GM19324 (cell line): ENCODE data around the gene ERMP1.
"Not testable (repeated sequence)": the region's sequence is repeated elsewhere in the genome, so short reads cannot be mapped to it uniquely, and the experiment has no call there.

ENCODE experiments used
- ATAC-seq: cut with Tn5 transposase; IDR thresholded peaks from one replicate; pipeline ENCODE4 v1.9.1; 2021; ENCODE audit warnings: mild to moderate bottlenecking, moderate library complexity; ENCODE audit not compliant: unreplicated experiment, low FRiP score

ERMP1 gene

DNA sequence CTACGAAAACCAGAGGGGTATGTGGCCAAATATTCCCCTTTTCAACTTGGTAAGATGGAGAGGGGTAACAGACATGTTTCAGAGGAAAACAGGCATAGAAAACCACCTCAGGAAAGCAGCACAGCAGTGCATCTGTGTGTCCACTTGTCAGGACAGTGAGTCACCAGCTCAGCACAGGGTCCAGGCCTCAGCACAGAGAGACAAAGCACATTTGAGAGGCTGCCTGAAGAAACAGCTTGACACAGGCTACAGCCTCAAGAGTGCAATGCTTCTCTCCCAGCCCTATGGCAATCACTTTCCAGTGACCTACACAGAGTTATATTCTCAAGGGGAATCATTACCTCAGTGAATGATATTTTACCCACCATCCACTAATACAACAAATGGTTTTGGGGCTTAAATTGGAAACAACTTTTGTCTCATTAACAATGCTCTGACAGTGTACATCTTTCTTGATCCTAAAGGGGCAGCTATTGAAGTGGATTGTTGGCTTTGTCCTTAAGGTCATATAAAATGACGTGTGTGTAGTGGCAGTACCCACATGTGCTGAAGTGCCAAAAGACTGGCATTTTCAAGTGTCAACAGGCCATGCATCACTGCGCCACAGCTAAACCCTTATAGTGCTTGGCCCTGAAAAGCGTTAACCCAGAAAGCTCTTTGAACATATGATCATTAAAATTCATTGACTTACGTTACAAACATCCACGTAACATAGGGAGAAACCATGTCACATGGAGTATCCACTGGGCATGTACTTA lies 46.4 kb downstream of the ERMP1 start:
- ATAC-seq = no peak

DNA sequence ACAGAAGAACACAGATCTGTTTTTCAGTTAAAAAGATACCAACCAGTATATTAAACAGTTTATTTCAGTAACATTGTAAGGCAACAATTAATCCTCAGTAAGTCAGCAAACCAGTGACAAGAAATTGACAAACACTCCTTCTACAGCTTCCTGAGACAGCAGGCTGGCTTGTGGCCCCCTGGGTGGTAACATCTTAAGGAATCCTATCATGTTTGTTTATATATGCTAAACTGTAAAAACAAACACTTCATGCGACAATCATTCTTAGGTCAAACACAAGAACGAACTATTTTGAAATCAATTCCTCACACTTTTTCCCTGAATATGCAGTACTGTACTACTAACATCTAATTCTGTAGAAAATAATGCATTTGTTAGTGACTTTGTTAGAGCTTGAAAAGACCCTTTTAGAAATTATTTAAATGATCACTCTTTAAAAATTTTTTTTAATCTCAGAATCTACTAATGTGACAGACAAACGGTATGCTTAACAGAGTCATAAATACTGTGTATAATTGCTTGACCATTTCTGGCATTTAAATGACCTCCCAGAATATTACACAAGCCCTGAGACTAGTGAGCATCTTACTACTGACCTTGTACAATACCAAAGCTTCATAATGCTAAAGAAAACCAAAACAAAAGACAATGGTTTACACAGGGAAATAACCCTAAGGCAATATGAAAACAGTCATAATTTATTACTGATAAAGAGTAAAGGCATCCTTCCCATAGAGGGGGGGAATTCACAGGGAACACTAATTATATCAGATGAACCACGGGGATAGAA lies 48.2 kb downstream of the ERMP1 start:
- no peak for ATAC-seq

DNA sequence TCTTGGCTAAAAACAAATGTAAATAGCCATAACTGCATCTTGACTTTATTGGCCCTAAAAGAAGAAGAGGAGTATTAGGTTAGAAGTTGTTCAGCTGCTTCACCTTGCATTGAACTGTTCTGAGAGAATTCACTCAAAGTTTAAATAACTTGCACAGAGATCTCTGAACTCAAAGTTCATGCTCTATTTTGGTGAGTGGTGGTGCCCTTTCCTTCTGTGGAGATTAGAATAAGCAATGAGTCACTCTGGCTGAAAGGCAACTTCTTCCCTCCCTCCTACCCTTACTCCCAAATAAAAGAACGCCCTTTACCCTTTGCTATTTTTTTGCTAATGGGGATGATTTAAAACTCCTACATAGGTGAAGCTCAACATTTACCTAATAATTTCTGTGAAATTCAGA lies 48.9 kb downstream of the ERMP1 start:
- ATAC-seq = no peak

DNA sequence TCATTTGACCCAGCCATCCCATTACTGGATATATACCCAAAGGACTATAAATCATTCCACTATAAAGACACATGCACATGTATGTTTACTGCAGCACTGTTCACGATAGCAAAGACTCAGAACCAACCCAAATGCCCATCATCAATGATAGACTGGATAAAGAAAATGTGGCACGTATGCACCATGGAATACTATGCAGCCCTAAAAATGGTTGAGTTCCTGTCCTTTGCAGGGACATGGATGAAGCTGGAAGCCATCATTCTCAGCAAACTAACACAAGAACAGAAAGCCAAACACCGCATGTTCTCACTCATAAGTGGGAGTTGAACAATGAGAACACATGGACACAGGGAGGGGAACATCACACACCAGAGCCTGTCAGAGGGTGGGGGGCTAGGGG lies 49.5 kb downstream of the ERMP1 start:
- not testable (repeated sequence) for ATAC-seq

DNA sequence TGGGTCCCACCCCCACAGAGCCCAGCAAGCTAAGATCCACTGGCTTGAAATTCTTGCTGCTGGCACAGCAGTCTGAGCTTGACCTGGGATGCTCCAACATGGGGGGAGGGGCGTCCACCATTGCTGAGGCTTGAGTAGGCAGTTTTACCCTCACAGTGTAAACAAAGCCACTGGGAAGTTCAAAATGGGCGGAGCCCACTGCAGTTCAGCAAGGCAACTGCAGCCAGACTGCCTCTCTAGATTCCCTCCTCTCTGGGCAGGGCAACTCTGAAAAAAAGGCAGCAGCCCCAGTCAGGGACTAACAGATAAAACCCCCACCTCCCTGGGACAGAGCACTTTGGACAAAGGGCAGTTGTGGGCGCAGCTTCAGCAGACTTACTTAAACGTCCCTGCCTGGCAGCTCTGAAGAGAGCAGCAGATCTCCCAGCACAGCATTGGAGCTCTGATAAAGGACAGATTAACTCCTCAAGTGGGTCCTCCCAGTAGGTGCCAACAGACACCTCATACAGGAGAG lies 53.2 kb downstream of the ERMP1 start:
- not testable (repeated sequence) for ATAC-seq

DNA sequence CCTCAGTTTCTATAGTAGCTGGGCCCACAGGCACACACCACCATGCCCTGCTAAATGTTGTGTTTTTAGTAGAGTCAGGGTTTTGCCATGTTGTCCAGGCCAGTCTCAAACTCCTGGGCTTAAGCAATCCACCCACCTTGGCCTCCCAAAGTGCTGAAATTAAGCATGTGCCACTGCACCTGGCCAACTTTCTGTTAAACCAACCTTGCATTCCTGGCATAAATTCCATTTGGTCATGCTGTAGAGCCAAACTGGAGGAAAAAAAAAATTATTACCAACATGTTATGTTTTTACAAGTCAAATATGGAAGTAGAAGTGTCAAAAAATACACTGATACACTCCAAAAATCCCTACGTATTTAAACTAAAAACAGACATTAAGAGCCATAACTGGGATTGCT lies 54.1 kb downstream of the ERMP1 start:
- no peak for ATAC-seq

DNA sequence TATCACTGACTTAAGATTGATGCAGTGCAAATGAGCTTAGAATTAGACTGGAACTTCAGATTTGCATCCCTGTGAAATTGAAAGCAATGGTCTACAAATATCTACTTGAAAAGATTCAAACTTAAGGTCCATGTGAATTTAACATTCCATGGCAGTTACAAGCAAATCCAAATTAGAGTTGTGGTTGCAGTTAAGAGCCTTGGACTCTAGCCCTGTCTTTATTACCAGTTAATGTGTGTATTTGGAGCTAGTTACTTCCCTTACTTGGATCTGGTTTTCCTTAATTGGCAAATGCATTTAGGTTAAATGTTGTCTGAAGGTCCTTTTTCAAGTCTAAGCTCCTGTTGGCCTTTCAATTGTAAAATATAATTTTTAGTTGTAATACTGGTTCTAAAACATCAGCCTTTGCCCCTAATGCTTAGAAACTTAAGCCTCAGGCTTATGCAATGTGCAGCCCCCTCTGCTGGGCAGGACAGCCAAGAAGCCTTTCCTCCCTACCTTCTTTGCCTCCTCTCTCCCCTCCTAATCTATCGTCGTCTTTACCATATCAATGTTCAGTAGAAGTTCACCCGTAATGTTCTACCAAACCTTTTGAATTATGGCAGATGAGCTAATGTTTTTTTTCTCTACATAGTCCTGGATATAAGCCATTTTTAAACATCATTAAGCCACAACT lies 59.5 kb downstream of the ERMP1 start:
- ATAC-seq = no peak

DNA sequence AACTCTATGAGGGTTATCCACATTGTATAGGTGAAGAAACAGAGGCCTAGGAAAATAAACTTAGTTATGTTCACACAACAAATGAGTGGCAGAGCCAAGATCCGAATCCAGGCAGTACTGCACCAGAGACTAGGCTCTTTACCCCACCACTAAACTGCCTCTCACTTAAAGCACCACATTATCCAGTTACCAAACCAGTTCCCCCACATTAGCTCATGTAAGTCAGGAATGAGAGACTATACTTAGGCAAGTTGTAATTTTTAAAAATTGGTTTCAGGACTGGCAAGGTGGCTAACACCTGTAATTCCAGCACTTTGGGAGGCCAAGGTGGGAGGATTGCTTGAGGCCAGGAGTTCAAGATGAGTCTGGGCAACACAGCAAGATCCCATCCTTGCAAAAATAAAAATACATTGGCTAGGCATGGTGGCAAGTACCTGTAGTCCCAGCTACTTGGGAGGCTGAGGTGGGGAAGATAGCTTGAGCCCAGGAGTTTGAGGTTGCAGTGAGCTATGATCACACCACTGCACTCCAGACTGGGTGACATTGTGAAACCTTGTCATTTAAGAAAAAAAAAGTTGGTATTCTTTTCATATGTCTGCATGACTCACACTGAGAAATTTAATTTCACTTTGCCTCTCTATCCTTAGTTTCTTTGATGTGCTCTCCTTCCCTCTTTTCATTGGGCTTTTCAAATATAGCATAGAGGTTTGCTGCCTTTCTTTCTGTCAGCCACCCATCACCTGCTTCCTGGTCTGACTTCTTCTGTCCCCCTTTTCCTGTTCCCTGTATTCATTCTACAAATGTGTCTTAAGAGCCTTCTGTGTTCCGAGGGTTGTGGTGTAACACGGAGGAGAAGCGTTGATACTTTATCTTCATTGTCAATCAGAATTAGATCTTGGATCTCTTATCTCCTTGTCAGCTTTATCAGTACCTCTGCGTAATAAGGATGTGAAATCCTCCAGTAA lies 64.7 kb downstream of the ERMP1 start:
- no peak for ATAC-seq

DNA sequence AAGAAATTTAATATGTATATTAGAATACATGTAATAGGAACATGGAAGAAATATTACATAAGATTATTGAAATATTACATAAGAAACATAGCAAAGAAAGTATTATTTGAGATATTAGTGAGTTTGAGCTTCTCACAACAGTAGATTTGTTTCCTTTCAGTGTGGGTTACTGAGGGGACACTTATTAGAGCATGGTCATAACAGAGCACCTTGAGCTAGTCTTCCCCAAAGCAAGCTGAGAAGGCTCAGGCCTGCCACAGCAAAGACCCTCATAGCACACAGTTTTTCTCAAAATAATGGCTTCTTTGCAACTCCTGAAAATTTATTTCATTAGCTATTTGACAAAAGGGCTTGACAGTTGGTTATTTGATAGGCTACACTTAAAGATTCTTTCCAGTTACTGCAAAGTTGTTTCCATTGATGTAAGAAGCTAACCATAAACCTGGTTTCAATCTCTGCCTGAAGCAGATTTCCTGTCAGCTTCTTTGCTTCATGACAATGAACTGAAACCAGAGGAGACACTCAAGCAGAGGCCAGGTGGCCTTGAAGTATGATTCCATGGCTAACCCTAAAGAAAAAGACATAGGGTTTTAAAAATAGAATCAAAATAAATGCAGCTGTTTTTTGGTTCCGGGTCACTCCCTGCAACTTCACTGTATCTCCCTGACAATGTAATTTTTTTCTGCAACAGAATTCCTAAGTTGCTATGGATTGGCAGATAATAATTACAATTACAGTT lies 68.6 kb downstream of the ERMP1 start:
- peak; percentile 62 for ATAC-seq

DNA sequence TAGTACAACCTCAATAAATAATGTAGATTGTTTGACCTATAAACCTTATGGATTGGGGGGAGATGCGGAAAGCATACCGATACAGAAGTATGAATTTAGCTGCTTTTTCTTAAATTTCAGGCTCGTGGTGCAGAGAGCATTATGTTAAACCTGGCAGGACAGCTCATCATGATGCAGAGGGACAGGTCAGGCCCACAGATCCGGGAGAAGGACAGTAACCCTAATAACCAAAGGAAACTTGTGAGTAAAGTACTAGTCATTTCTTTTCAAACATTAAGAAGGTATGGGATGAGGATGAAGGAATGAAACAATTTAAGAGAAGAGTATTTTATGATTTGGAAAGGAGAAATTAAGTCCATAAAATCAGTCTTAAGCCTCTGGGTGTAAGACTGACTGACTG lies 70.5 kb downstream of the ERMP1 start:
- no peak for ATAC-seq

DNA sequence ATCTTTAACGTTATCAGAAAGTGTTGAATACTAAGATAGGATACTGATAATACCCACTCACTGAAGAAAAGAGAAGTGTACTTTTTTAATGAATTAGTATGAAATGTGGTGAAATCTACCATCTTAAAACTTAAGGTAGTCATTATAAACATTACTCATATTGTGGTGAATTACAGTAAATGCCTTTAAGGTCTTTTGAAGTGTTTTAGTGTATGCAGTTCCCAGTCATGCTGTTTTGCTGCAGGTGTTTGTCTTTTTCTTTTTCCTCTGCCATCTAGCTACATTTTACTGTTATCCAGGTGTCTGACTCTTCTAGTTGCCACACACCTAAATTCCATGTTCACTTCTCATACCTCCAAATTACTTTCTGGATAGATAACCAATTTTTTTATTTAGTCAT lies 72.6 kb downstream of the ERMP1 start:
- no peak for ATAC-seq

DNA sequence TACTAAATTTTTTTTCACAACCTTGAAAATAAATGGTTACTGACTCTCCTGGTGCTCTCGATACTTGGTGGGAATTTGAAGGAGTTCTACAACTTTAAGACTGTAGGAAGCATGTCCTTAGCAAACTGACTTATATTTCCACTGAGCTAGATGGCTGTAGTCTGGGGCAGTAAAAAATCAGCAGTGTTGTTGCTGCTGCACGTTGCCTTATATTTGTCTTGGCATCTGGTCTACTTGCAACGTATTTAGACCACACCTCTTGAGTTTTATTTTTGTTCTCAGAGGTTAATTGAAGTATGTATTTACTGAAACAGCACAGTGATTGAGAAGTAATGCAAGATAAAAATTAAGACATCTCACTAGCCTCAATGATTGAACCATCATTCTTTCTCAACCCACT lies 76.3 kb downstream of the ERMP1 start:
- no peak for ATAC-seq

DNA sequence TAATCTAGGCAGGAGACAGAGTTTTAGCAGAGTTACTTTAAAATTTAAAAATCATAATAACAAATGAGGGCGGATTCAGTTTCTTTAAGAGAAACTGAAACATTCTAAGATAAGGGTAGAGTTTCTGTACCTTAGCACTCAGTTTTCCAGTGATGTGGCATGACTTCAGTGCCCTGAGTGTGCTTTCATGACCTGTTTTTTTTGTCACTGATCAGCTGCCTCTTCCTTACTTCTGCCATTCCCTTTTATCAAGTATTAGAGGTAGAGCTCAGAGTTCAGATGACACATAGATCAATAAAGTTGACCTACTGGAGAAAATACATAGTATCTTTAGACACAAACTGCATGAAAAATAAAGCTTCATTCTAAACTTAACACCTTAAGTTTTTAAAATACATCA lies 82.3 kb downstream of the ERMP1 start:
- no peak for ATAC-seq

DNA sequence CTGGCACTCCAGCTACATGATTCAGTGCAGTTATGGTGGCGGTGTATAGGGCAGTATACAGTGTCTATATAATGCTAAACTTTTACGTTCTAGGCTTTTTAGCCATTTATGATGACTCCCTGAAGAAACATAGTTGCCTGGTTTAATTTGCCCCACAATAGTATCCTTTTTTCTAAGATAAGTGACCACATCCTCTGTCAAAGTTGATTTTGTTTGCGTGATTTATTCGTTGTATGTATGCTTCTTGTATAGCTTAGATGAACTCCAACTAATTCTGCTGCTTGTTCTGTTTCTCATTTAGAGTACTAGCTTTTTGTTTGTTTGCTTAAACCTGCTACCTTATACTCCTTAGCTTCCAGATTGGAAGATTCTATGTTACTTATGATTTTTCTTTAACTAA lies 83.6 kb downstream of the ERMP1 start:
- no peak for ATAC-seq

DNA sequence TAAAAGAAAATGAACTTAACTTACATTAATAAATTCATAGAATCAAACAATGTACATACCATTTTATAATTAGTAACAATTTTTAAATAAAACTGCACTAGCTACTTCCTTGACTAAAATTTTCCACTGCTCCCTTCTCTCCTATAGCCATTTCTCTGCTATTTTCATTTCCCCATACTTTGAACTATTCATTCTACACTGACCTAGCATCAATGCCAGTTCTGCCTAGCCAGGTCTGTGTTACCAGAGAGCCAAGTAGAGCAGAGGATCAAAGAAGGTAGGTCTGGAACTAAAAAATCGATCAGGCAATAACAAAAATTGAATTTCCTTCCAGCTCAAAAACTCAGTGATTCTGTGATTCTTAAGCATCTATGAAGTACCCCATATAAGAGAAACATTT lies 84.5 kb downstream of the ERMP1 start:
- ATAC-seq = no peak

DNA sequence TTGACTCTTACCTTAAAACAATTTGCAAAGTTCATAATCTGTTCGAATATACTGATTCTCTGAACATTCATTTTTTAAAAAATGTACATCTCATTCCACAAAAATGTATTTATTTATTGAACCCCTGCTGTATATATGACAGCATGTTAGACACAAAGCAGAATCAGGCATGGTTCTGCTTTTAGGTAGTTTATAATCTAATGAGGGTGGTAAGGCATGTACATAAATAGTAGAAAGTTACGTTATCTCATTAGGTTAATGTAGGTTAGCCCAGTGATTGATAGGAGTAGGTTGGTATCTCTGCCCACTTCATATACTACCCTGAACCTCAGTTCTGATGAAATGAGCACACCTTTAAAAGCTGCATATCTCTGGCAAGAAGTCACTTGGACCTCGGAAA lies 89.8 kb downstream of the ERMP1 start:
- no peak for ATAC-seq

DNA sequence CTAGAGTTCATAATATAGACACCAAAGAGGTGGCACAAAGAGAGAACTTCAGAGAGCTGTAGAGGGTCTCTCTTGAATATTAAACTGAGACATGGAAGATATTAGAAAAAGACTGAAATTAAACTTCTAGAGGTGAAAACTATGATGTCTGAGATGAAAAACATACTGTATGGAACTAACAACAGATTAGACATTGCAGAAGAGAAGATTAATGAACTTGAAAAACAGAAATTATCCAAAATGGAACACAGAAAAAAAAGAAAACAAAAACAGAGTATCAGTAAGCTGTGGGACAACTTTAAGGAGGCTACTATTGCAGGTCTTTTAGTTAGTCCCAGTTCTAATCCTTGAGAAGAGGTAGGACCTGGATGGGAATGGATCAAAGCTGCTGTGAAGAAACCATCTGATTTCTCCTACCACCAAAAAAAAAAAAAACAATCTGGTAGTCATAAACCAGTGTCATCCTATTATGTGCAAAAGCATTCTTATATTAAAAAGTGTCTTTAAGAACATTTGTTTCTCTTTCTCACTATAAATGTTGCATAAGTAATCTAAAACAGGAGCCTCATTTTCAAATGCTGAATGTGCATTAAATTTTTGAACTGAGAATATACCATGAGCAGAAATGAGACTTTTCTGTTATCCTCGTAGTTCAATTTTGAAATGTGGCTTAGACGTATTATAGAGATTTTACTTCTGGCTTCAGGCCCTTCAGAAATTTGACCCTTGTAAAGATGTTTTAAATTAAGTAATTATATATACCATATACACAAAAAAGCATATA lies 96.2 kb downstream of the ERMP1 start:
- no peak for ATAC-seq

DNA sequence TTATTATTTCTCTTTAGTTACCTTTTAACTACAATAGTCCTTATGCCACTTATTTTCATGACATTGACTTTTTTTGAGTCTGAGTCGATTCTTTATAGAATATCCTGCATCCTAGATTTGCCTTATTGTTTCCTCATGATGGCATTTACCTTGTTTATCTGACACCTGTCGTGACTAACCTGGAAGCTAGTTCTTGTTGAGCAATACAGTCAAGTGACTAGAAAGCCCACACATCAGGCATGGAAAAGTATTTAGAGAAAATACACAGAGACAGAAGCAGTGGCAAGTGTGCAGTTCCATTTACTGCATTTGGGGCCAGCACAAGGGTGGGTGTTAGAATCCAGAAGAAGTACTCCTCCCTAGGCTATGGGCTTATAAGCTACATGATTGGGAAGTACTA lies 97.8 kb downstream of the ERMP1 start:
- no peak for ATAC-seq
